Small intestine (tissue), 7 donors: Measurements from ENCODE around the gene TANGO6. TPM values are rescaled to one million over a fixed set of nuclear protein-coding genes. Genes with fewer than 3 reads are reported as not detected.

Source experiments
- DNase-seq, 2 donors: peaks; one replicate each; pipeline versions ENCODE4 v3.0.0 to v3.0.0-alpha.2; 2013
- FAIRE-seq: peaks from 2 replicates; lab custom pipeline; 2012; peaks lifted over from hg19 to GRCh38; lab: Jason Lieb, UNC
- H3K27ac ChIP-seq, 3 donors: one replicate each; pipeline ENCODE4 v1.5.1; 2013; ENCODE audit warnings: low read length in 2 of 3, mild to moderate bottlenecking in 2 of 3, control low read depth in 1 of 3, inconsistent platforms in 1 of 3, low read depth in 1 of 3, moderate library complexity in 1 of 3
- H3K27me3 ChIP-seq, 3 donors: one replicate each; pipeline ENCODE4 v1.6.1; 2013; ENCODE audit warnings: low read length in 3 of 3, inconsistent platforms in 1 of 3; ENCODE audit not compliant: control insufficient read depth in 3 of 3, insufficient read depth in 3 of 3
- H3K36me3 ChIP-seq, 3 donors: one replicate each; pipeline ENCODE4 v1.6.1; 2013; ENCODE audit warnings: low read length in 3 of 3, inconsistent platforms in 1 of 3, low read depth in 1 of 3, mild to moderate bottlenecking in 1 of 3, moderate library complexity in 1 of 3; ENCODE audit not compliant: control insufficient read depth in 3 of 3, insufficient read depth in 2 of 3
- H3K4me1 ChIP-seq, 3 donors: one replicate each; pipeline ENCODE4 v1.6.1; 2013; ENCODE audit warnings: low read length in 2 of 3, inconsistent platforms in 1 of 3, low read depth in 1 of 3, mild to moderate bottlenecking in 1 of 3, moderate library complexity in 1 of 3; ENCODE audit not compliant: control insufficient read depth in 3 of 3, insufficient read depth in 2 of 3
- H3K4me3 ChIP-seq, 3 donors: one replicate each; pipeline ENCODE4 v1.5.1; 2013; ENCODE audit warnings: low read length in 3 of 3, control low read depth in 1 of 3, inconsistent platforms in 1 of 3, low read depth in 1 of 3, mild to moderate bottlenecking in 1 of 3, moderate library complexity in 1 of 3
- H3K9me3 ChIP-seq, 2 donors: one replicate each; pipeline ENCODE4 v1.6.1; 2013; ENCODE audit warnings: low read depth in 1 of 2, low read length in 1 of 2; ENCODE audit not compliant: control insufficient read depth in 2 of 2, insufficient read depth in 1 of 2
- WGBS, 3 donors: extraction: QIAGEN DNeasy Blood & Tissue Kit; methylation state at CpG; one replicate each; pipeline ENCODE4 v1.1.7; 2013; 5-methylcytosine and 5-hydroxymethylcytosine counted together
- polyA plus RNA-seq, 4 donors: library from polyadenylated mRNA; stranded (reverse) in 3 of 4; unstranded in 1 of 4; fragments of 200-250 nt in 3 of 4; fragments of 120-200 nt in 1 of 4; gene quantifications; one replicate each; pipeline versions ENCODE4 v1.2.1 to v1.2.3, GENCODE V29; 2013
- donor health status: healthy with polysubstance abuse.
- donor health status: control.
- donor health status: control.
- donor health status: Bipolar disorder and iron deficiency.
- donor health status: healthy.

Gene TANGO6
- polyA plus RNA-seq, 4 donors = 0.67 to 7.7 (median 2.9) TPM

- Histone ChIP-seq H3K36me3 (no peaks in the 10 kb centered on the region), H3K9me3 (no peaks in the 10 kb centered on the region), H3K4me3 (no peak overlapping the region), H3K27me3 (no peaks in the 10 kb centered on the region), H3K4me1 (peaks cover 0 to 13% (median 2%) of the 10 kb centered on the region in 3 donors), H3K27ac (no peak overlapping the region)
- no peak for FAIRE-seq
- no peak for DNase-seq
- 76 to 79% (median 77%) methylated on average over 3 of the region's 3 CpGs for WGBS, 3 donors
Observed at GRCh38 chr16:69071036-69071435, 227.7 kb downstream of the TANGO6 start.

GRCh38 chr16:69072640-69072974 is 229.3 kb downstream of the TANGO6 start:
- WGBS, 3 donors = 52 to 75% (median 58%) methylated on average over 2 of the region's 2 CpGs
- Histone ChIP-seq H3K4me1 (peaks cover 0 to 13% (median 2%) of the 10 kb centered on the region in 3 donors), H3K27ac (peak overlapping the region in 2 of 3 donors; percentile 43 to 68), H3K4me3 (no peak overlapping the region), H3K9me3 (no peaks in the 10 kb centered on the region), H3K27me3 (no peaks in the 10 kb centered on the region), H3K36me3 (no peaks in the 10 kb centered on the region)
- FAIRE-seq = no peak
- DNase-seq = no peak

- WGBS, 3 donors = 51 to 76% (median 64%) methylated on average over 10 of the region's 10 CpGs
- no peaks in the 10 kb centered on the region for H3K27me3 ChIP-seq
- FAIRE-seq (no peak), DNase-seq (peak; percentile 21 to 46)
- H3K4me3 ChIP-seq = no peak overlapping the region
- H3K4me1 ChIP-seq = peaks cover 0 to 13% (median 2%) of the 10 kb centered on the region in 3 donors
- peak overlapping the region in 2 of 3 donors; percentile 13 to 87 for H3K27ac ChIP-seq
- H3K36me3 ChIP-seq = no peaks in the 10 kb centered on the region
- H3K9me3 ChIP-seq = no peaks in the 10 kb centered on the region
Observed at GRCh38 chr16:69073181-69073702, 229.9 kb downstream of the TANGO6 start.

GRCh38 chr16:69077251-69077650 is 233.9 kb downstream of the TANGO6 start:
- 92 to 96% (median 92%) methylated on average over 4 of the region's 4 CpGs for WGBS, 3 donors
- Histone ChIP-seq H3K27ac (no peak overlapping the region), H3K36me3 (no peaks in the 10 kb centered on the region), H3K4me1 (peaks cover 0 to 5% (median under 1%) of the 10 kb centered on the region in 3 donors), H3K9me3 (no peaks in the 10 kb centered on the region), H3K4me3 (no peak overlapping the region), H3K27me3 (no peaks in the 10 kb centered on the region)
- DNase-seq = no peak
- no peak for FAIRE-seq

GRCh38 chr16:69078073-69078472 is 234.7 kb downstream of the TANGO6 start:
- 85 to 97% (median 94%) methylated on average over 7 of the region's 7 CpGs for WGBS, 3 donors
- H3K4me1 ChIP-seq = no peaks in the 10 kb centered on the region
- H3K4me3 ChIP-seq = no peak overlapping the region
- no peaks in the 10 kb centered on the region for H3K9me3 ChIP-seq
- no peak for FAIRE-seq
- H3K36me3 ChIP-seq = no peaks in the 10 kb centered on the region
- no peak for DNase-seq
- no peak overlapping the region for H3K27ac ChIP-seq
- H3K27me3 ChIP-seq = no peaks in the 10 kb centered on the region

GRCh38 chr16:69079697-69080096 is 236.4 kb downstream of the TANGO6 start:
- FAIRE-seq (no peak), DNase-seq (no peak)
- H3K27ac ChIP-seq = no peak overlapping the region
- no peaks in the 10 kb centered on the region for H3K4me1 ChIP-seq
- H3K4me3 ChIP-seq = no peak overlapping the region
- H3K9me3 ChIP-seq = no peaks in the 10 kb centered on the region
- H3K27me3 ChIP-seq = no peaks in the 10 kb centered on the region
- peaks cover 0 to 5% (median 0%) of the 10 kb centered on the region in 3 donors for H3K36me3 ChIP-seq
- WGBS, 3 donors = 97 to 100% (median 98%) methylated on average over 2 of the region's 2 CpGs

GRCh38 chr16:69083306-69083941 is 240.1 kb downstream of the TANGO6 start:
- Histone ChIP-seq H3K27me3 (no peaks in the 10 kb centered on the region), H3K4me1 (no peaks in the 10 kb centered on the region), H3K9me3 (no peaks in the 10 kb centered on the region), H3K27ac (no peak overlapping the region), H3K4me3 (no peak overlapping the region), H3K36me3 (peaks cover 0 to 6% (median 0%) of the 10 kb centered on the region in 3 donors)
- WGBS, 3 donors = 90 to 94% (median 93%) methylated on average over 16 of the region's 16 CpGs
- DNase-seq = no peak
- no peak for FAIRE-seq

GRCh38 chr16:69084289-69084688 is 241.0 kb downstream of the TANGO6 start:
- Histone ChIP-seq H3K27ac (no peak overlapping the region), H3K27me3 (no peaks in the 10 kb centered on the region), H3K9me3 (no peaks in the 10 kb centered on the region), H3K4me3 (no peak overlapping the region), H3K36me3 (peaks cover 0 to 6% (median 0%) of the 10 kb centered on the region in 3 donors), H3K4me1 (peaks cover 0 to 5% (median 2%) of the 10 kb centered on the region in 3 donors)
- 35 to 48% (median 45%) methylated on average over 2 of the region's 2 CpGs for WGBS, 3 donors
- FAIRE-seq (no peak), DNase-seq (no peak)
